ENCODE measurements around the gene SKAP1.

GRCh38 chr17:48338720-48339119 lies 91.3 kb downstream of the SKAP1 start:
- TF ChIP-seq CTCF (IDR thresholded peaks at IDR 0.05; ENCODE audit: insufficient read depth, low read length) (no peak), SPI1 (IDR thresholded peaks at IDR 0.05; ENCODE audit: borderline replicate concordance, low read depth) (no peak)

All from HL-60 (cell line).